CMK (cell line): ENCODE measurements around the gene GGT5.
"Not testable (repeated sequence)": the region's sequence is repeated elsewhere in the genome, so short reads cannot be mapped to it uniquely, and the experiment has no call there.

Experiments
- DNase-seq: peaks from one replicate; pipeline ENCODE4 v3.0.0-alpha.2; 2010; ENCODE audit warnings: low read depth

GGT5 gene

GRCh38 chr22:24262185-24262749, 17.4 kb upstream of the GGT5 start:
- DNase-seq: not testable (repeated sequence)

- DNase-seq: not testable (repeated sequence)
Measured at GRCh38 chr22:24259459-24259858, 14.6 kb upstream of the GGT5 start.

- not testable (repeated sequence) for DNase-seq
Measured at GRCh38 chr22:24256736-24257135, 11.9 kb upstream of the GGT5 start.

GRCh38 chr22:24256136-24256535, 11.3 kb upstream of the GGT5 start:
- DNase-seq: not testable (repeated sequence)

- not testable (repeated sequence) for DNase-seq
Measured at GRCh38 chr22:24253126-24253525, 8.2 kb upstream of the GGT5 start.

- DNase-seq: not testable (repeated sequence)
Measured at GRCh38 chr22:24251286-24251685, 6.4 kb upstream of the GGT5 start.

GRCh38 chr22:24249413-24249812, 4.5 kb upstream of the GGT5 start:
- DNase-seq: not testable (repeated sequence)

GRCh38 chr22:24248611-24249010, 3.7 kb upstream of the GGT5 start:
- not testable (repeated sequence) for DNase-seq

GRCh38 chr22:24247564-24248344, 2.9 kb upstream of the GGT5 start:
- DNase-seq: no peak

GRCh38 chr22:24247011-24247507, 2.2 kb upstream of the GGT5 start:
- no peak for DNase-seq

- not testable (repeated sequence) for DNase-seq
Measured at GRCh38 chr22:24245584-24246561, 991 bp upstream of the GGT5 start.

- DNase-seq: peak; percentile 58
Measured at GRCh38 chr22:24244144-24244787, 616 bp downstream of the GGT5 start.

- peak; percentile 77 for DNase-seq
Measured at GRCh38 chr22:24243417-24243816, 1.5 kb downstream of the GGT5 start.

GRCh38 chr22:24240985-24241692, 3.7 kb downstream of the GGT5 start:
- not testable (repeated sequence) for DNase-seq

- no peak for DNase-seq
Measured at GRCh38 chr22:24240381-24240780, 4.5 kb downstream of the GGT5 start.

- not testable (repeated sequence) for DNase-seq
Measured at GRCh38 chr22:24238101-24238694, 6.7 kb downstream of the GGT5 start.

- DNase-seq: no peak
Measured at GRCh38 chr22:24236656-24237055, 8.2 kb downstream of the GGT5 start.

- DNase-seq: no peak
Measured at GRCh38 chr22:24235315-24235714, 9.6 kb downstream of the GGT5 start.

- no peak for DNase-seq
Measured at GRCh38 chr22:24233816-24234215, 11.1 kb downstream of the GGT5 start.

- DNase-seq: no peak
Measured at GRCh38 chr22:24233235-24233634, 11.6 kb downstream of the GGT5 start.

GRCh38 chr22:24232725-24233124, 12.2 kb downstream of the GGT5 start:
- no peak for DNase-seq
